RWPE2 (cell line): Measurements from ENCODE around the gene C20orf96.

Source experiments
- ATAC-seq: fragments of 200-7000 bp; cut with Tn5 transposase; 3 replicates; pipeline ENCODE4 v1.9.1; 2021; ENCODE audit warnings: low read depth
- DNase-seq: peaks from one replicate; pipeline ENCODE4 v3.0.0-alpha.2; 2020; ENCODE audit warnings: low spot score
- H3K27ac ChIP-seq: fragments of 450-650 bp; 2 replicates; pipeline ENCODE4 v1.5.1; 2017; ENCODE audit warnings: mild to moderate bottlenecking; ENCODE audit not compliant: poor library complexity, severe bottlenecking
- H3K27me3 ChIP-seq: fragments of 250-450 bp; sonication (Bioruptor Pico); 2 replicates; pipeline ENCODE4 v1.5.1; 2021; ENCODE audit warnings: mild to moderate bottlenecking, moderate library complexity; ENCODE audit not compliant: insufficient read depth, poor library complexity, severe bottlenecking
- H3K36me3 ChIP-seq: fragments of 250-450 bp; sonication (Bioruptor Pico); 2 replicates; pipeline ENCODE4 v1.5.1; 2020; ENCODE audit warnings: low read depth, mild to moderate bottlenecking, moderate library complexity
- H3K4me1 ChIP-seq: fragments of 250-450 bp; sonication (Bioruptor Pico); 2 replicates; pipeline ENCODE4 v1.5.1; 2021; ENCODE audit warnings: mild to moderate bottlenecking, moderate library complexity; ENCODE audit not compliant: insufficient read depth, poor library complexity, severe bottlenecking
- H3K4me3 ChIP-seq: fragments of 250-450 bp; sonication (Bioruptor Pico); 2 replicates; pipeline ENCODE4 v1.5.1; 2021; ENCODE audit warnings: mild to moderate bottlenecking, moderate library complexity; ENCODE audit not compliant: severe bottlenecking
- H3K9me3 ChIP-seq: fragments of 250-450 bp; sonication (Bioruptor Pico); 2 replicates; pipeline ENCODE4 v1.5.1; 2021; ENCODE audit warnings: mild to moderate bottlenecking, moderate library complexity; ENCODE audit not compliant: severe bottlenecking
- TF ChIP-seq, protein P1 (sequence below): fragments of 450-650 bp; IDR thresholded peaks from one replicate; pipeline ENCODE4 v1.5.1; 2017; ENCODE audit warnings: mild to moderate bottlenecking, moderate library complexity; ENCODE audit not compliant: poor library complexity, severe bottlenecking

The C20orf96 gene

DNA sequence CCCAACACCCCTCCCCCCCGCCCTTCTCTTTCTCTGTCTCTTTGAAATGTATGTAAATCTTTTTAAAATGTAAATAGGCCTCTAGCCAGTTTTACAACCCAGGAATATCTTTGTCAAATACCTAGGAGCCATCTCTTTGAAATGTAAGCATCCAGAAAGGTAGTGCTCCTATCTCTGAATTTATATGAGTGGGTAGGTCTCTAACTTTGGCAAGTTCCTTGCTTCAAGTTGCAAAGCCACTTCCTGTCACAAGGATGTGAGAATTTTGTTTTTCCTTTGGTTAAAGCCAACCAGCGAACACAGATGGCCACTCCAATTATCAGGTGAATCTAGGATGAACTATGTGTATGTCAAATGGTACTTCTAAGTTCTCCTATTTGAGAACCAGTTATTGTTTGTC is 39.2 kb downstream of the C20orf96 start:
- ATAC-seq (no peak), DNase-seq (no peak)
- Histone ChIP-seq H3K27me3 (peaks cover 3% of the 10 kb centered on the region), H3K4me1 (no peaks in the 10 kb centered on the region), H3K27ac (no peak overlapping the region), H3K4me3 (no peak overlapping the region), H3K36me3 (no peaks in the 10 kb centered on the region), H3K9me3 (no peaks in the 10 kb centered on the region)
- TF ChIP-seq, protein P1, sequence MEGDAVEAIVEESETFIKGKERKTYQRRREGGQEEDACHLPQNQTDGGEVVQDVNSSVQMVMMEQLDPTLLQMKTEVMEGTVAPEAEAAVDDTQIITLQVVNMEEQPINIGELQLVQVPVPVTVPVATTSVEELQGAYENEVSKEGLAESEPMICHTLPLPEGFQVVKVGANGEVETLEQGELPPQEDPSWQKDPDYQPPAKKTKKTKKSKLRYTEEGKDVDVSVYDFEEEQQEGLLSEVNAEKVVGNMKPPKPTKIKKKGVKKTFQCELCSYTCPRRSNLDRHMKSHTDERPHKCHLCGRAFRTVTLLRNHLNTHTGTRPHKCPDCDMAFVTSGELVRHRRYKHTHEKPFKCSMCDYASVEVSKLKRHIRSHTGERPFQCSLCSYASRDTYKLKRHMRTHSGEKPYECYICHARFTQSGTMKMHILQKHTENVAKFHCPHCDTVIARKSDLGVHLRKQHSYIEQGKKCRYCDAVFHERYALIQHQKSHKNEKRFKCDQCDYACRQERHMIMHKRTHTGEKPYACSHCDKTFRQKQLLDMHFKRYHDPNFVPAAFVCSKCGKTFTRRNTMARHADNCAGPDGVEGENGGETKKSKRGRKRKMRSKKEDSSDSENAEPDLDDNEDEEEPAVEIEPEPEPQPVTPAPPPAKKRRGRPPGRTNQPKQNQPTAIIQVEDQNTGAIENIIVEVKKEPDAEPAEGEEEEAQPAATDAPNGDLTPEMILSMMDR: no peak

DNA sequence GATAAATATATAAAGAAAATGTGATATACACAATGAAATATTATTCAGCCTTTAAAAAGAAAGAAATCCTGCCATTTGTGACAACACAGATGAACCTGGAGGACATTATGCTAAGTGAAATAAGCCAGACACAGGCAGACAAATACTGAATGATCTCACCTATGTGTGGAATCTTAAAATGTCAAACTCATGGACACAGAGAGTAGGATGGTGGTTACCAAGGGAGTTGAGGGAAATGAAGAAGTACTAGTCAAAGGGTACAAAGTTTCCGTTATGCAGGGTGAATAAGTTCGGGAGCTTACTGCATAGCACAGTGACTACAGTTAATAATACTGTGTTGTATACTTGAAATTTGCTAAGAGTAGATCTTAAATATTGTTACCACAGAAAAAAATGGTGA is 47.6 kb downstream of the C20orf96 start:
- H3K4me1 ChIP-seq: no peaks in the 10 kb centered on the region
- H3K27ac ChIP-seq: no peak overlapping the region
- no peaks in the 10 kb centered on the region for H3K36me3 ChIP-seq
- H3K27me3 ChIP-seq: peaks cover 16% of the 10 kb centered on the region
- no peak overlapping the region for H3K4me3 ChIP-seq
- no peaks in the 10 kb centered on the region for H3K9me3 ChIP-seq
- ATAC-seq: no peak
- DNase-seq: no peak
- TF ChIP-seq, protein P1: no peak

DNA sequence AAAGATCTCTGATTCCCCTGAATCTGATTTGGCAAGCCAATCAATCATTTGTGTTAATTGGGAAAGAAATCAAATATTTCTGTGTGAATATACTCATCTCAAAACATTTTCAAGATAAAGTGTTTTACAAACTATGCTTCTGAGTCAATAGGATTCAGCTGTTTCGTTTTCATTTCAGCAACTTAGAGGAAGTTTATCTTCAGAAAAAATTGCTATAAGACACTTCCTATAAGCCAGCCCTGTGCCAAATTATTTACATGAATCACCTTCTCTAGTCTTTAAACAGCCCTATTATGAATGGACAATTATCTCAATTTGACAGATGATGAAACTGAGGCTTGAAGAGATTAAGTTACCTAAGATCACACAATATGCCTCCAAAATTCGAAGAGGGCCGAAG is 52.6 kb downstream of the C20orf96 start:
- Histone ChIP-seq H3K4me1 (no peaks in the 10 kb centered on the region), H3K9me3 (no peaks in the 10 kb centered on the region), H3K36me3 (no peaks in the 10 kb centered on the region), H3K4me3 (no peak overlapping the region), H3K27ac (no peak overlapping the region), H3K27me3 (peaks cover 11% of the 10 kb centered on the region)
- no peak for ATAC-seq
- no peak for DNase-seq
- TF ChIP-seq, protein P1: no peak

DNA sequence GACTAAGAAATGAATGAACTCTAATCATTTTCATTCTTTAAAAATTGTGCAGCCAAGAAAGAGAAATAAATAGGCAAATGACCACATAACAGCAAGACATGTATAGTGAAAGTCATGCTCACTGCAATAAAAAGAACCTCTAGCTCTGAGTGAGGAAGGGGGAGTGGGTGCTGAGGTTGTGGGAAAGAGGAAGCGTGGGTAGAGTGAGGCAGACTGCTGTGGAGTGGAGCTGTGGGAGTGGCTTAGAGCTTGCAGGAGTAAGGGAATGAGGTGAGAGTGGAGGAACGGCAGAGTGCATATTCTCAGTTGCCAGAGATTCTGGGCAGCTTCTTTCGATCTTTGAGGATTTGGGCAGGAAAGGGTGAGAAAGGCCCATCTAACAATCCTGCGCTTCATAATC is 53.1 kb downstream of the C20orf96 start:
- H3K4me1 ChIP-seq: no peaks in the 10 kb centered on the region
- no peak for DNase-seq
- ATAC-seq: no peak
- TF ChIP-seq, protein P1: no peak
- no peaks in the 10 kb centered on the region for H3K9me3 ChIP-seq
- no peaks in the 10 kb centered on the region for H3K36me3 ChIP-seq
- no peak overlapping the region for H3K27ac ChIP-seq
- H3K27me3 ChIP-seq: peaks cover 6% of the 10 kb centered on the region
- H3K4me3 ChIP-seq: no peak overlapping the region

DNA sequence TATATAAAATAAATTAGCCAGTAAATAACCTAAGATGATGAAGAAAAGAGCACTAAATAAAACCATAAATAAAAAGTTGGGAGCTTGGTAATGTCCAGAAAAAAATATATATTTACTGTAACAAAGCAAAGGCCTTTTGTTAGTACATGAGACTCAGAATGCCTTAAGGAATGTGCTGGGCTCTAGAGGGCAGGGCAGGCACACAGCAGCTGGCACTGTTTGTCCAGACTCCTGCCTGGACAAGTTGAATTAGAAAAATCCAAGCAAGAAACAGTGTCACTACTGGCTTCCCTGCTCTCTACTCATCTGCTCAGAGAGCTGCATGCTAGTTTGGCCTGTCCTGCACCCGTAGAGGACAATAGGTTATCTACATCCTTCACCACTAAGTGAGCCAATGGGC is 54.7 kb downstream of the C20orf96 start:
- Histone ChIP-seq H3K27me3 (no peaks in the 10 kb centered on the region), H3K36me3 (no peaks in the 10 kb centered on the region), H3K27ac (no peak overlapping the region), H3K9me3 (no peaks in the 10 kb centered on the region), H3K4me3 (no peak overlapping the region), H3K4me1 (no peaks in the 10 kb centered on the region)
- DNase-seq (no peak), ATAC-seq (peak; percentile 96)
- TF ChIP-seq, protein P1: peak; percentile 77
